IMR-90 (cell line): ENCODE measurements around the gene AMZ1. TPM values are rescaled to one million over a fixed set of nuclear protein-coding genes. Genes with fewer than 3 reads are reported as not detected.
A peak's percentile ranks its signal among the peaks of the same experiment; 100 is the strongest.

Experiments
- ATAC-seq: fragments of 200-7000 bp; cut with Tn5 transposase; 2 replicates; pipeline ENCODE4 v1.9.1; 2020; ENCODE audit warnings: low read depth, mild to moderate bottlenecking, moderate library complexity
- BruUV-seq: library from RNA; stranded (reverse); fragments of 400-500 nt; replicated peaks from 2 replicates; lab custom pipeline; 2021; lab: Mats Ljungman, UMichigan
- CTCF ChIA-PET: fragments of 300-600 bp; formaldehyde crosslinking; extraction: SDS; loops from one replicate; lab custom pipeline; 2021; ENCODE audit warnings: antibody characterized with exemption; lab: Yijun Ruan, JAX
- POLR2A ChIA-PET: fragments of 300-600 bp; sonication (Branson Sonifier 250); formaldehyde crosslinking; loops from one replicate; lab custom pipeline; 2022; ENCODE audit warnings: antibody characterized with exemption; ENCODE audit not compliant: unreplicated experiment; lab: Charles Lee
- DNase-seq: peaks from one replicate; pipeline ENCODE4 v3.0.0; 2013
- H2AFZ ChIP-seq: replicated peaks from 2 replicates; pipeline ENCODE3; 2013; ENCODE audit warnings: low read length, mild to moderate bottlenecking; ENCODE audit not compliant: poor library complexity
- H2AK5ac ChIP-seq: 2 replicates; pipeline ENCODE4 v1.6.1; 2013; ENCODE audit warnings: low read depth, low read length, inconsistent platforms
- H2AK9ac ChIP-seq: replicated peaks from 2 replicates; pipeline ENCODE3; 2013; ENCODE audit warnings: mild to moderate bottlenecking, low read depth, low read length, moderate library complexity; ENCODE audit not compliant: poor library complexity
- H2BK120ac ChIP-seq: 2 replicates; pipeline ENCODE4 v1.6.1; 2013; ENCODE audit warnings: low read depth, low read length, inconsistent platforms
- H2BK15ac ChIP-seq: 3 replicates; pipeline ENCODE4 v1.6.1; 2013; ENCODE audit warnings: low read depth, low read length, inconsistent platforms
- H2BK20ac ChIP-seq: 2 replicates; pipeline ENCODE4 v1.6.1; 2013; ENCODE audit warnings: low read depth, mild to moderate bottlenecking, inconsistent platforms, low read length, moderate library complexity
- H2BK5ac ChIP-seq: 2 replicates; pipeline ENCODE4 v1.6.1; 2013; ENCODE audit warnings: mild to moderate bottlenecking, low read depth, low read length, inconsistent platforms; ENCODE audit not compliant: poor library complexity, severe bottlenecking
- H3K14ac ChIP-seq: replicated peaks from 2 replicates; pipeline ENCODE4 v1.6.1; 2013; ENCODE audit warnings: low read depth, low read length, inconsistent platforms
- H3K18ac ChIP-seq: 2 replicates; pipeline ENCODE4 v1.6.1; 2013; ENCODE audit warnings: low read depth, low read length, control low read depth
- H3K23ac ChIP-seq: 2 replicates; pipeline ENCODE4 v1.6.1; 2013; ENCODE audit warnings: low read depth, low read length, inconsistent platforms
- H3K27ac ChIP-seq: 2 replicates; pipeline ENCODE4 v1.5.1; 2013; ENCODE audit warnings: mild to moderate bottlenecking, control low read depth, low read length; ENCODE audit not compliant: insufficient read depth
- H3K27me3 ChIP-seq: 2 replicates; pipeline ENCODE4 v1.6.1; 2013; ENCODE audit warnings: low read length; ENCODE audit not compliant: control insufficient read depth, insufficient read depth
- H3K36me3 ChIP-seq: 2 replicates; pipeline ENCODE4 v1.6.1; 2013; ENCODE audit warnings: low read length, mixed read lengths; ENCODE audit not compliant: control insufficient read depth, insufficient read depth
- H3K4ac ChIP-seq: 2 replicates; pipeline ENCODE4 v1.6.1; 2013; ENCODE audit warnings: low read depth, low read length, inconsistent platforms
- H3K4me1 ChIP-seq: 2 replicates; pipeline ENCODE4 v1.6.1; 2013; ENCODE audit warnings: low read length, mixed read lengths; ENCODE audit not compliant: control insufficient read depth, insufficient read depth
- H3K4me2 ChIP-seq: 2 replicates; pipeline ENCODE4 v1.6.1; 2013; ENCODE audit warnings: low read depth, mild to moderate bottlenecking, control low read depth, low read length, moderate library complexity
- H3K4me3 ChIP-seq: 2 replicates; pipeline ENCODE4 v1.5.1; 2013; ENCODE audit warnings: low read depth, mild to moderate bottlenecking, control low read depth, low read length, moderate library complexity; ENCODE audit not compliant: insufficient read depth
- H3K56ac ChIP-seq: 2 replicates; pipeline ENCODE4 v1.6.1; 2013; ENCODE audit warnings: low read length, inconsistent platforms; ENCODE audit not compliant: insufficient read depth; ENCODE audit errors: extremely low read depth
- H3K79me1 ChIP-seq, 2 experiments: 2 replicates each; pipeline ENCODE4 v1.6.1; 2013; ENCODE audit warnings: low read length in 2 of 2, inconsistent platforms in 1 of 2, low read depth in 1 of 2
- H3K9ac ChIP-seq: 2 replicates; pipeline ENCODE4 v1.6.1; 2013; ENCODE audit warnings: low read depth, low read length, control low read depth
- H3K9me1 ChIP-seq: 2 replicates; pipeline ENCODE4 v1.6.1; 2013; ENCODE audit warnings: low read length, inconsistent platforms; ENCODE audit not compliant: insufficient read depth
- H3K9me3 ChIP-seq: 2 replicates; pipeline ENCODE4 v1.6.1; 2013; ENCODE audit warnings: low read length; ENCODE audit not compliant: control insufficient read depth, insufficient read depth
- H4K20me1 ChIP-seq: 2 replicates; pipeline ENCODE4 v1.6.1; 2013; ENCODE audit warnings: low read length, inconsistent platforms; ENCODE audit not compliant: insufficient read depth
- H4K5ac ChIP-seq: 2 replicates; pipeline ENCODE4 v1.6.1; 2013; ENCODE audit warnings: mild to moderate bottlenecking, low read depth, low read length, control low read depth
- H4K8ac ChIP-seq, 2 experiments: 2 replicates each; pipeline ENCODE4 v1.6.1; 2013; ENCODE audit warnings: low read depth in 2 of 2, low read length in 2 of 2, control low read depth in 1 of 2, inconsistent platforms in 1 of 2
- H4K91ac ChIP-seq: 2 replicates; pipeline ENCODE4 v1.6.1; 2013; ENCODE audit warnings: low read depth, low read length, inconsistent platforms; ENCODE audit not compliant: insufficient read depth
- BHLHE40 ChIP-seq: fragments of 150-350 bp; IDR thresholded peaks from 2 replicates; pipeline ENCODE4 v1.6.1; 2016; ENCODE audit warnings: mild to moderate bottlenecking, low read depth, low read length
- CHD1 ChIP-seq: IDR thresholded peaks from 2 replicates; pipeline ENCODE4 v1.6.1; 2012; ENCODE audit warnings: low read depth, low read length, improper control_type of control experiment
- CTCF ChIP-seq: conservative IDR thresholded peaks from 2 replicates; pipeline ENCODE4 v1.5.1; 2012; ENCODE audit warnings: mild to moderate bottlenecking, low read depth, low read length, improper control_type of control experiment
- ELK1 ChIP-seq: fragments of 150-350 bp; IDR thresholded peaks from 2 replicates; pipeline ENCODE4 v1.6.1; 2016; ENCODE audit warnings: low read depth, mild to moderate bottlenecking, low read length, moderate library complexity, borderline replicate concordance
- FOS ChIP-seq: fragments of 150-350 bp; IDR thresholded peaks from 2 replicates; pipeline ENCODE4 v1.6.1; 2016; ENCODE audit warnings: low read depth, low read length
- MAFK ChIP-seq: IDR thresholded peaks from 2 replicates; pipeline ENCODE4 v1.6.1; 2012; ENCODE audit warnings: low read depth, low read length, improper control_type of control experiment
- MAZ ChIP-seq: IDR thresholded peaks from 2 replicates; pipeline ENCODE4 v1.6.1; 2012; ENCODE audit warnings: low read depth, mild to moderate bottlenecking, low read length, improper control_type of control experiment, moderate library complexity, borderline replicate concordance
- MXI1 ChIP-seq: IDR thresholded peaks from 2 replicates; pipeline ENCODE4 v1.6.1; 2012; ENCODE audit warnings: low read depth, mild to moderate bottlenecking, low read length, moderate library complexity, borderline replicate concordance
- NFE2L2 ChIP-seq: fragments of 150-350 bp; IDR thresholded peaks from 2 replicates; pipeline ENCODE4 v1.6.1; 2016; ENCODE audit warnings: low read depth, mild to moderate bottlenecking, low read length
- POLR2A ChIP-seq: IDR thresholded peaks from 2 replicates; pipeline ENCODE4 v1.6.1; 2012; ENCODE audit warnings: mild to moderate bottlenecking, low read depth, low read length
- RAD21 ChIP-seq: IDR thresholded peaks from 2 replicates; pipeline ENCODE4 v1.6.1; 2012; ENCODE audit warnings: low read length, improper control_type of control experiment
- RCOR1 ChIP-seq: IDR thresholded peaks from 2 replicates; pipeline ENCODE4 v1.6.1; 2012; ENCODE audit warnings: mild to moderate bottlenecking, low read length, improper control_type of control experiment; ENCODE audit not compliant: insufficient replicate concordance
- RFX5 ChIP-seq: IDR thresholded peaks from 2 replicates; pipeline ENCODE4 v1.8.0; 2012; ENCODE audit warnings: low read depth, mild to moderate bottlenecking, low read length, moderate library complexity
- USF2 ChIP-seq: fragments of 150-350 bp; IDR thresholded peaks from 2 replicates; pipeline ENCODE4 v1.6.1; 2017; ENCODE audit warnings: mild to moderate bottlenecking, antibody characterized with exemption, low read length, low read depth
- WGBS, 2 experiments: methylation state at CpG; one replicate each; pipeline versions ENCODE4 v1.1.5 to v1.1.7; 2013; ENCODE audit warnings: missing lambda C conversion rate in 2 of 2; ENCODE audit not compliant: insufficient read length in 1 of 2; ENCODE audit errors: extremely low coverage in 2 of 2; 5-methylcytosine and 5-hydroxymethylcytosine counted together
- dilution Hi-C: fragments of 300-500 bp; cut with HindIII; formaldehyde crosslinking; loops from one replicate; pipeline ENCODE4 v1.14.3; 2018; ENCODE audit warnings: low sequenced_read_pairs; ENCODE audit not compliant: unreplicated experiment
- in situ Hi-C: fragments of 300-500 bp; cut with MboI; formaldehyde crosslinking; loops from 3 replicates; pipeline ENCODE4 v1.14.3; 2019; ENCODE audit warnings: low sequenced_read_pairs, inconsistent platforms, mixed read lengths
- intact Hi-C: fragments of 100-400 bp; cut with micrococcal nuclease; formaldehyde crosslinking; loops from 2 replicates; pipeline ENCODE4 v1.10.0; 2022
- polyA plus RNA-seq, 3 experiments: library from polyadenylated mRNA; depleted of rRNA; stranded (reverse); fragments of >200 nt; gene quantifications; 2 replicates each; pipeline ENCODE4 v1.2.3, GENCODE V29; 2012; ENCODE audit warnings: low replicate concordance in 1 of 3
- total RNA-seq: library from RNA; depleted of rRNA; stranded (reverse); fragments of >200 nt; gene quantifications from 2 replicates; pipeline ENCODE4 v1.2.3, GENCODE V29; 2012

Gene AMZ1
- total and polyA plus RNA-seq, 2 of the 4 experiments (the other 2 are of a cell fraction): 0.54 to 1.6 TPM

- no peak overlapping the region for H3K56ac ChIP-seq
- TF ChIP-seq RCOR1 (no peak), NFE2L2 (no peak), ELK1 (no peak), BHLHE40 (no peak), USF2 (no peak), POLR2A (no peak), MAZ (no peak), CTCF (no peak), FOS (no peak), RAD21 (no peak), CHD1 (no peak), MXI1 (no peak), RFX5 (no peak), MAFK (no peak)
- H3K9me1 ChIP-seq: no peaks in the 10 kb centered on the region; the same call in 1 of the 2 replicates
- no TSS peak for BruUV-seq
- peaks cover 32% of the 10 kb centered on the region for H4K20me1 ChIP-seq
- no peak overlapping the region for H3K27ac ChIP-seq
- H3K4me2 ChIP-seq: no peak overlapping the region
- H3K23ac ChIP-seq: no peak overlapping the region
- H3K79me1 ChIP-seq: peaks cover 11 to 37% of the 10 kb centered on the region in 2 experiments
- no peak overlapping the region for H4K91ac ChIP-seq
- H3K4ac ChIP-seq: no peak overlapping the region
- 98% methylated on average over 15 of the region's 29 CpGs; no CpG with 5 or more reads in 1 of the 2 experiments for WGBS, 2 experiments
- no peak for ATAC-seq
- H3K4me3 ChIP-seq: no peak overlapping the region
- POLR2A ChIA-PET: no interaction called here
- H2AK5ac ChIP-seq: no peak overlapping the region
- H2BK120ac ChIP-seq: no peak overlapping the region
- H3K4me1 ChIP-seq: no peaks in the 10 kb centered on the region
- H3K14ac ChIP-seq: no peak overlapping the region
- H3K18ac ChIP-seq: no peak overlapping the region
- peak overlapping the region; percentile 46 for H2AFZ ChIP-seq
- no peak overlapping the region for H4K8ac ChIP-seq
- peaks cover 65% of the 10 kb centered on the region for H3K36me3 ChIP-seq
- DNase-seq: no peak
- no peak overlapping the region for H2BK15ac ChIP-seq
- no peak overlapping the region for H3K9ac ChIP-seq
- no peak overlapping the region for H2BK5ac ChIP-seq
- dilution Hi-C loops: no loop called here
- no peak overlapping the region for H2BK20ac ChIP-seq
- H2AK9ac ChIP-seq: no peak overlapping the region
- H3K9me3 ChIP-seq: no peaks in the 10 kb centered on the region
- CTCF ChIA-PET: no interaction called here
- in situ Hi-C loops: no loop called here
- no peak overlapping the region for H4K5ac ChIP-seq
- H3K27me3 ChIP-seq: no peaks in the 10 kb centered on the region
- intact Hi-C loops: no loop called here
Observed at GRCh38 chr7:2655870-2656614, 32.0 kb upstream of the AMZ1 start.
